ENCODE data around the gene DDX49. TPM values are rescaled to one million over a fixed set of nuclear protein-coding genes. Genes with fewer than 3 reads are reported as not detected.

The DDX49 gene
- total and polyA plus RNA-seq, 9 of the 15 experiments (the other 6 are each of a cell fraction or from before 2014, with no cell fraction given) = 1.1 to 113 (median 45.7) TPM

DNA sequence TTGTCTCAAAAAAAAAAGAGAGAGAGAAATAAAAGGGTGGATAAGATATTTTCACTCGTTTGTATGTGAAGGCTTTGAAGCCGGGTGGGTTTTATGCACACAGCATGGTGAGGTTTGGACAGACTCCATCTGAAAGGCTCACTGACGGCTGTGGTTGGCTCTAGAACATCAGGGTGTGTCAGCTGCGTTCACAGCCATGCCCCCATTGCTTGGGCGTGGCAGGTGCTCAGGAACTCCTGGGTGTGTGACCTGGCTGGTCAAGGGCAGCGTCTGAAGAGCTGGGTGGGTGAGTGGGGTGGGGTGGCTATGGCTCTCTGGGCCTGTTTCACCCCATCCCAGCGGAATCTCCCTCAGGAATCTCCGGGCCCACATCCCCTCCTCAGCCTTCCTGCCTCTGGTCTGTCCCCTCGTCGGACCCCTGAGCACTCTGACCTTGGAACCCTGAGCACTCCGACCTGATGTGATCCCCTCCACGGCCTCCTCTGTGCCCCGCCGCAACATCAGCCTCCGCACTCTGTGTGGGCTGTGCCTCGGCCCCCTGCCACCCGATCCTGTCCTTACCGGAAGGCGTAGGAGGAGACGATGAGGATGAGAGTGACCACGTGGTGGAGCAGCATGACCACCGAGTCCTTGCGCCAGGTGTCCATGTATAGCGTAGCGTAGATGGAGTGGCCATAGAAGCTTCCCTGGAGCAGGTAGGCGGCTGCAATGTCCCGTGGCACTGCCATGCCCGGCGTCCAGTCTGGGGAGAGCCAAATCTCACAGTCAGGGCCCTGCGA is 35.8 kb upstream of the DDX49 start (continued):
- TF ChIP-seq NRF1 (conservative IDR thresholded peaks at IDR 0.05 in 1 of 2, IDR thresholded peaks at IDR 0.05 in 1 of 2) = 0 out of 4 replicates have a peak, but pooled peaks of 1 of the 2 experiments have one; percentile 11
- TF ChIP-seq, protein P1, sequence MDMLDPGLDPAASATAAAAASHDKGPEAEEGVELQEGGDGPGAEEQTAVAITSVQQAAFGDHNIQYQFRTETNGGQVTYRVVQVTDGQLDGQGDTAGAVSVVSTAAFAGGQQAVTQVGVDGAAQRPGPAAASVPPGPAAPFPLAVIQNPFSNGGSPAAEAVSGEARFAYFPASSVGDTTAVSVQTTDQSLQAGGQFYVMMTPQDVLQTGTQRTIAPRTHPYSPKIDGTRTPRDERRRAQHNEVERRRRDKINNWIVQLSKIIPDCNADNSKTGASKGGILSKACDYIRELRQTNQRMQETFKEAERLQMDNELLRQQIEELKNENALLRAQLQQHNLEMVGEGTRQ (CRISPR knock-in tag; IDR thresholded peaks at IDR 0.05) = peak; percentile 58
- TF ChIP-seq RAD21 (CRISPR knock-in tag; conservative IDR thresholded peaks at IDR 0.05 in 1 of 2, IDR thresholded peaks at IDR 0.05 in 1 of 2) = peak in 1 of 2 experiments; percentile 61; a peak in 2 of 4 replicates
- TF ChIP-seq FOXM1 (IDR thresholded peaks at IDR 0.05; ENCODE audit: low read depth) = no peak
- TF ChIP-seq FOXM1 (CRISPR knock-in tag; IDR thresholded peaks at IDR 0.05; ENCODE audit: low read depth) = no peak
- TF ChIP-seq KLF6 (CRISPR knock-in tag; IDR thresholded peaks at IDR 0.05; ENCODE audit: borderline replicate concordance) = no peak
- peak; percentile 78 for TF ChIP-seq USF1 (CRISPR knock-in tag; IDR thresholded peaks at IDR 0.05)
- no peak for TF ChIP-seq POLR3G (IDR thresholded peaks at IDR 0.05; ENCODE audit: extremely low read depth, insufficient read length, insufficient replicate concordance)
- no peak for TF ChIP-seq ZNF707 (CRISPR knock-in tag; conservative IDR thresholded peaks at IDR 0.05)
- TF ChIP-seq, protein P2, sequence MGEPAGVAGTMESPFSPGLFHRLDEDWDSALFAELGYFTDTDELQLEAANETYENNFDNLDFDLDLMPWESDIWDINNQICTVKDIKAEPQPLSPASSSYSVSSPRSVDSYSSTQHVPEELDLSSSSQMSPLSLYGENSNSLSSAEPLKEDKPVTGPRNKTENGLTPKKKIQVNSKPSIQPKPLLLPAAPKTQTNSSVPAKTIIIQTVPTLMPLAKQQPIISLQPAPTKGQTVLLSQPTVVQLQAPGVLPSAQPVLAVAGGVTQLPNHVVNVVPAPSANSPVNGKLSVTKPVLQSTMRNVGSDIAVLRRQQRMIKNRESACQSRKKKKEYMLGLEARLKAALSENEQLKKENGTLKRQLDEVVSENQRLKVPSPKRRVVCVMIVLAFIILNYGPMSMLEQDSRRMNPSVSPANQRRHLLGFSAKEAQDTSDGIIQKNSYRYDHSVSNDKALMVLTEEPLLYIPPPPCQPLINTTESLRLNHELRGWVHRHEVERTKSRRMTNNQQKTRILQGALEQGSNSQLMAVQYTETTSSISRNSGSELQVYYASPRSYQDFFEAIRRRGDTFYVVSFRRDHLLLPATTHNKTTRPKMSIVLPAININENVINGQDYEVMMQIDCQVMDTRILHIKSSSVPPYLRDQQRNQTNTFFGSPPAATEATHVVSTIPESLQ (CRISPR knock-in tag; IDR thresholded peaks at IDR 0.05) = no peak
- TF ChIP-seq ZBTB33 (CRISPR knock-in tag; IDR thresholded peaks at IDR 0.05) = peak; percentile 21; the same call in 1 of the 2 replicates
- 0 out of 2 replicates have a peak, but pooled peaks have one; percentile 17 for TF ChIP-seq RBFOX2 (IDR thresholded peaks at IDR 0.05; ENCODE audit: low read depth, low read length)
- TF ChIP-seq ZNF253 (CRISPR knock-in tag; conservative IDR thresholded peaks at IDR 0.05) = no peak
- TF ChIP-seq SP1 (CRISPR knock-in tag; IDR thresholded peaks at IDR 0.05) = 0 out of 2 replicates have a peak, but pooled peaks have one; percentile 13
- TF ChIP-seq MBD1 (CRISPR knock-in tag; IDR thresholded peaks at IDR 0.05) = peak; percentile 54; the same call in 1 of the 2 replicates
- TF ChIP-seq POLR2G (IDR thresholded peaks at IDR 0.05; ENCODE audit: low read depth, low read length) = peak; percentile 43; the same call in 1 of the 2 replicates
- peak; percentile 81 for TF ChIP-seq EGR1 (conservative IDR thresholded peaks at IDR 0.05)
- no peak for TF ChIP-seq ZNF511 (CRISPR knock-in tag; IDR thresholded peaks at IDR 0.05)

Data from K562 (cell line).